Heart right ventricle (tissue), 16 donors: ENCODE data around the gene NCKAP1. TPM values are rescaled to one million over a fixed set of nuclear protein-coding genes. Genes with fewer than 3 reads are reported as not detected.

ENCODE experiments used
- ATAC-seq, 8 donors: fragments of 200-7000 bp; cut with Tn5 transposase; one replicate each; pipeline ENCODE4 v1.9.1; 2020; ENCODE audit warnings: mild to moderate bottlenecking in 8 of 8, moderate library complexity in 8 of 8, moderate number of reproducible peaks in 1 of 8
- DNase-seq, 2 donors: peaks; one replicate each; pipeline ENCODE4 v3.0.0-alpha.2; 2020
- H3K27ac ChIP-seq, 10 donors: fragments of 200-600 bp; sonication (generic) in 2 of 10; one replicate each; pipeline versions ENCODE4 v1.5.0 to v1.8.0; 2020 to 2022; ENCODE audit warnings: mild to moderate bottlenecking in 3 of 10
- H3K27me3 ChIP-seq, 7 donors: fragments of 200-600 bp; one replicate each; pipeline ENCODE4 v1.8.0; 2021 to 2022; ENCODE audit warnings: mild to moderate bottlenecking in 2 of 7
- H3K36me3 ChIP-seq, 9 donors: fragments of 200-600 bp; sonication (generic) in 1 of 9; one replicate each; pipeline versions ENCODE4 v1.5.0 to v1.8.0; 2020 to 2022; ENCODE audit warnings: mild to moderate bottlenecking in 2 of 9
- H3K4me1 ChIP-seq, 9 donors: fragments of 200-600 bp; sonication (generic) in 1 of 9; one replicate each; pipeline versions ENCODE4 v1.5.0 to v1.8.0; 2020 to 2022; ENCODE audit warnings: mild to moderate bottlenecking in 4 of 9
- H3K4me3 ChIP-seq, 10 donors: fragments of 200-600 bp; sonication (generic) in 2 of 10; one replicate each; pipeline versions ENCODE4 v1.5.0 to v1.8.0; 2020 to 2022; ENCODE audit warnings: mild to moderate bottlenecking in 7 of 10, moderate library complexity in 2 of 10
- H3K9me3 ChIP-seq, 11 donors: fragments of 200-600 bp in 10 of 11; sonication (generic) in 2 of 11; one replicate each; pipeline versions ENCODE4 v1.5.0 to v1.8.0; 2013 to 2022; ENCODE audit warnings: mild to moderate bottlenecking in 2 of 11, control low read depth in 1 of 11, moderate library complexity in 1 of 11
- WGBS, 2 donors: extraction: QIAGEN DNeasy Blood & Tissue Kit; methylation state at CpG; one replicate each; pipeline ENCODE4 v1.1.7; 2013; ENCODE audit warnings: inconsistent platforms in 1 of 2; 5-methylcytosine and 5-hydroxymethylcytosine counted together
- intact Hi-C, 10 donors: fragments of 100-400 bp; cut with DNase I; formaldehyde crosslinking; loops; one replicate each; pipeline versions ENCODE4 v1.11.1 to v1.14.2; 2022
- polyA plus RNA-seq, 2 donors: library from polyadenylated mRNA; stranded (reverse); fragments of 200-250 nt; gene quantifications; one replicate each; pipeline ENCODE4 v1.2.3, GENCODE V29; 2013
- total RNA-seq, 10 donors: library from RNA; stranded (reverse); fragmentation: NEBNext Ultra II Directional in 3 of 10; extraction: Animal tissue kit (Norgen Biotek cat#: 25700) in 3 of 10; gene quantifications; one replicate each; pipeline versions ENCODE4 v1.2.1 to v1.2.4, GENCODE V29; 2021 to 2023
- TF ChIP-seq, protein P1 (sequence below), 9 donors: fragments of 200-600 bp; sonication (generic) in 2 of 9; IDR thresholded peaks; one replicate each; pipeline versions ENCODE4 v1.5.0 to v1.8.0; 2021 to 2022; ENCODE audit warnings: antibody characterized with exemption in 9 of 9, mild to moderate bottlenecking in 5 of 9, moderate library complexity in 1 of 9
- donor health status: Arrhythmogenic right ventricular cardiomyopathy.
- donor health status: ischemic (EF 13 %, LVEDD 7.1; RV severe dilation, severe dysfunction).
- donor health status: healthy with polysubstance abuse.
- donor health status: DM: no; HTN: yes; CAD: no.
- donor health status: DM: no; HTN: no; CAD: no.
- donor health status: ischemic (EF 25% LVEDD 6.9; RV normal size, moderate dysfunction).
- donor health status: ischemic (EF 25% LVEDD 5.7; RV mildly dilated, moderate dysfunction).
- donor health status: healthy.
- donor health status: DM: yes; HTN: yes; CAD: no.
- donor health status: Ischemic cardiomyopathy.
- donor health status: ischemic (EF 35%, LVEDD 5.7; RV mildly dilated, moderate dysfunction).
- donor health status: nonischemic (EF 11% LVEDD 7.7; RV severe dilation, severe dysfunction).
- donor health status: DM: yes; HTN: yes; CAD: no.
- donor health status: PGD.
- donor health status: ischemic (EF 29% LVEDD 5.4; RV normal size, mild dysfunction).
- donor health status: nonischemic (EF 23%, LVEDD 6.1; RV moderate dilation, normal function).

The NCKAP1 gene
- total and polyA plus RNA-seq, 12 donors: 35.3 to 153 (median 124) TPM

DNA sequence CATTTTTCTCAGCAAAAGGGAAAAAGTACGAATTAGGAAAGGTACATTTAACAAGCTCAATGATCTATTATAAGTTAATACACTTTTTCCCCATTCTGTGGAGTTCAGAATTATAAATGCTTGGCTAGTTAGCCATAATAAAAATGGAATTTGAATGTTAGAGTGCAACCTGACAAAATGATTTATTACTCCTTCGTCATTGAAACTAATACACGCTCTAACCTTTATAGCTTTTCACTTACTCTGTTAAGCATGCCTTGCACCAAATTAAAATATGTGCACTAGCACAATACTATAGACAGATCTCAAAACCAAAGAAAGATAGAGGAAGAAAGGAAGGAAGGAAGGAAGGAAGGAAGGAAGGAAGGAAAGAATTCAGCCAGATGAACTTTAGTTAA lies 125.7 kb downstream of the NCKAP1 start:
- DNase-seq (no peak), ATAC-seq (no peak)
- TF ChIP-seq, protein P1, sequence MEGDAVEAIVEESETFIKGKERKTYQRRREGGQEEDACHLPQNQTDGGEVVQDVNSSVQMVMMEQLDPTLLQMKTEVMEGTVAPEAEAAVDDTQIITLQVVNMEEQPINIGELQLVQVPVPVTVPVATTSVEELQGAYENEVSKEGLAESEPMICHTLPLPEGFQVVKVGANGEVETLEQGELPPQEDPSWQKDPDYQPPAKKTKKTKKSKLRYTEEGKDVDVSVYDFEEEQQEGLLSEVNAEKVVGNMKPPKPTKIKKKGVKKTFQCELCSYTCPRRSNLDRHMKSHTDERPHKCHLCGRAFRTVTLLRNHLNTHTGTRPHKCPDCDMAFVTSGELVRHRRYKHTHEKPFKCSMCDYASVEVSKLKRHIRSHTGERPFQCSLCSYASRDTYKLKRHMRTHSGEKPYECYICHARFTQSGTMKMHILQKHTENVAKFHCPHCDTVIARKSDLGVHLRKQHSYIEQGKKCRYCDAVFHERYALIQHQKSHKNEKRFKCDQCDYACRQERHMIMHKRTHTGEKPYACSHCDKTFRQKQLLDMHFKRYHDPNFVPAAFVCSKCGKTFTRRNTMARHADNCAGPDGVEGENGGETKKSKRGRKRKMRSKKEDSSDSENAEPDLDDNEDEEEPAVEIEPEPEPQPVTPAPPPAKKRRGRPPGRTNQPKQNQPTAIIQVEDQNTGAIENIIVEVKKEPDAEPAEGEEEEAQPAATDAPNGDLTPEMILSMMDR (IDR thresholded peaks at IDR 0.05): no peak
- Histone ChIP-seq H3K27ac (no peak overlapping the region), H3K27me3 (no peaks in the 10 kb centered on the region), H3K9me3 (no peaks in the 10 kb centered on the region), H3K4me3 (no peak overlapping the region), H3K36me3 (peaks cover 0 to 89% (median 14%) of the 10 kb centered on the region in 9 donors), H3K4me1 (peaks cover 0 to 12% (median 0%) of the 10 kb centered on the region in 9 donors)
- 94 to 98% methylated on average over 3 of the region's 3 CpGs for WGBS, 2 donors
- intact Hi-C loops: loop anchor here in 1 of 10 donors (10.0 kb wide), 1 partner anchor 128 kb away; no protein-coding TSS in a partner anchor

DNA sequence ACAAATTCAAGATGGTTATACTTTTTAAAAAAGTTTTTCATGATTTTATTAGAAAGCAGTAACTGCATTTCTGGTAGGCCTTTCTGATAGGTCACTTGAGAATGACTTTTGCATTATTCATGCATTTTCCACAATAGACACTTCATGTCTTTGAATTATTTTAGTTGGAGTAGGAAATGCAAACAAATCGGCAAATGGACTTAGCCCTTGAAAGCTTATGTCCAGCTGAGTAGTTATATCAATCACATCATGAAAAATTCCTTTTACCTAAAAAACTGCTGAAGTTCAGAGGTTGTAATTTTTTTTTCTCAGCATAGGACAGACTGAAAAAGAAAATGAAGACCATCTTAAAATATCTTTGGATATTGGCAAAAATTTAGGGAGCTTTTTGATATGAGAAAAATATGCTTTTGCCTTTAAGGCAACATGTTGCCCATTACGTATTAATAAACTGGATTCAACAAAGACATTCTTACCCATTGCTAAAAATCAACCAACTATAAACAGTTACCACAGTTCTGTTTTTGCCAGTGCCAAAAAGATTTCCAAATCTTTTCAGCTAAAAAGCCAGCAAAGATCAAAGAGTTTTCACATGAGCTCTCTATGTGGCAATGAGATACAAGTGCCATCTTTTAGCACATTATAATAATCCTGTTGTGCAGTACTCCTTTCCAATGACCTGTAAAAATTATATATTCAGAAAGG lies 126.3 kb downstream of the NCKAP1 start:
- Histone ChIP-seq H3K27me3 (no peaks in the 10 kb centered on the region), H3K4me1 (peaks cover 0 to 12% (median 0%) of the 10 kb centered on the region in 9 donors), H3K36me3 (peaks cover 0 to 83% (median 14%) of the 10 kb centered on the region in 9 donors), H3K4me3 (no peak overlapping the region), H3K9me3 (no peaks in the 10 kb centered on the region), H3K27ac (no peak overlapping the region)
- intact Hi-C loops: loop anchor here in 1 of 10 donors (10.0 kb wide), 1 partner anchor 127 kb away; no protein-coding TSS in a partner anchor
- ATAC-seq (no peak), DNase-seq (no peak)
- WGBS, 2 donors: 93 to 99% methylated on average over 2 of the region's 2 CpGs
- TF ChIP-seq, protein P1 (IDR thresholded peaks at IDR 0.05): no peak

DNA sequence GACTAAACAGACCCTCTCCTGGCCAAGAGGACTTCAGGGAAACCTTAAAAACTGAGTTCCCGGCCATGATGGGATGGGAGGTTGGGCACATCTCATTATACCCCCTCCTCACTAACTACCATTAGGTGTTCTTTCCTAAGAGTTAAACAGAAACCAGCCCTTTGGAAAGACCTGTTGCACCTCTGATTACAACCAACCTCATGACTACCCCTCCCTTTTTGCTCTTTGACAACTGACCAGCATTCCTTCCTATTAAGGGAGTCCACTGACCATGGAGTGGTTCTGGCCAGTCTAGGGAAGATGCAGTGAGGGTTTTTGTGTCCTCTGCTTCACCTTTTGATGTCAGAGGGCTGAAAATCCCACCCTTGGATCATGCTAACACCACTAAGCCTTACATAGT lies 127.3 kb downstream of the NCKAP1 start:
- no peaks in the 10 kb centered on the region for H3K27me3 ChIP-seq
- ATAC-seq (no peak), DNase-seq (no peak)
- H3K4me1 ChIP-seq: peaks cover 0 to 12% (median 0%) of the 10 kb centered on the region in 9 donors
- no peak overlapping the region for H3K4me3 ChIP-seq
- intact Hi-C loops: loop anchor here in 1 of 10 donors (10.0 kb wide), 1 partner anchor 126 kb away; no protein-coding TSS in a partner anchor
- H3K36me3 ChIP-seq: peaks cover 0 to 73% (median 14%) of the 10 kb centered on the region in 9 donors
- TF ChIP-seq, protein P1 (IDR thresholded peaks at IDR 0.05): no peak
- H3K27ac ChIP-seq: no peak overlapping the region
- H3K9me3 ChIP-seq: no peaks in the 10 kb centered on the region
- WGBS, 2 donors: 94 to 100% methylated on average over 1 of the region's 1 CpG

DNA sequence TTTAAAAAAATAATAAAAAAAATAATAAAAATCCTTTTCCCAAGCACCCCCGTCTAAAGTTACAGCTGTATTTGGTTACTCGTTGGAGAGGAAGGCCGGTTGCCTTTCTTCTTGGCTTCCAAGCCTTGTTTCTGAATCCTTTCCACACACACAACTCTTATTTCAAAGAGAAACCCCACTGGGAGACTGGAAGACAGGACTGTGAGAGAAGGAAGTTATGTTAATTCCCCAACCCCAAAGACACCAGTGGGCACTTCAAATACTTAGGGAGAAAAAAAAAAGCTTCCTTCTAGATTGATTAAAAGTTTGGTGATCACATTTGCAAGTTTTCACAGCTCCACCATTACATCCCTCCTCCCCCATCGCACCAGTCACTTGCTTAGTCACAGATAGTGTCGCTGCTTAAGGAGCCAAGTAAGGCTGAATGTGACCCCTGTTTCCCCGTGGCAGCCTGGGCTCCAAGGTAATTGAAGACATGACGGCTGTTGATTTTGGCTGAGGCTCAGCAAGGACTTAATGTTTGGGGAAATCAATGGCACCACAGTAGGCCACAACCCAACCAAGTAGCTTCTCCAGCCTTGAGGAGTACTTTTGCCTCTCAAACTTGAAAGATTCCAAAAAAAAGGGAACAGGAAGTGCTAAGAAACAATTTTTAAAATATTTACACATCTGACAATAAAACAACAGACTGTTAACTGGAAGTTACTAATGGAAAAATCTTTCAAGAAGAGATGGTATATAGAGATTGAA lies 131.0 kb downstream of the NCKAP1 start:
- WGBS, 2 donors: 66 to 71% methylated on average over 7 of the region's 7 CpGs
- TF ChIP-seq, protein P1 (IDR thresholded peaks at IDR 0.05): no peak
- peak overlapping the region in 1 of 10 donors; percentile 13 for H3K27ac ChIP-seq
- no peaks in the 10 kb centered on the region for H3K4me1 ChIP-seq
- peaks cover 0 to 58% (median 5%) of the 10 kb centered on the region in 9 donors for H3K36me3 ChIP-seq
- DNase-seq: no peak
- no peaks in the 10 kb centered on the region for H3K9me3 ChIP-seq
- no peaks in the 10 kb centered on the region for H3K27me3 ChIP-seq
- peak in 1 of 8 donors; percentile 35 for ATAC-seq
- H3K4me3 ChIP-seq: no peak overlapping the region
- intact Hi-C loops: loop anchor here in 1 of 10 donors (10.0 kb wide), 1 partner anchor 122 kb away; no protein-coding TSS in a partner anchor
